GM18498 (cell line): Measurements from ENCODE around the gene SMG9.

ENCODE experiments used
- ATAC-seq: cut with Tn5 transposase; IDR thresholded peaks from one replicate; pipeline ENCODE4 v1.9.1; 2021; ENCODE audit warnings: mild to moderate bottlenecking, moderate library complexity; ENCODE audit not compliant: unreplicated experiment

SMG9 gene

DNA sequence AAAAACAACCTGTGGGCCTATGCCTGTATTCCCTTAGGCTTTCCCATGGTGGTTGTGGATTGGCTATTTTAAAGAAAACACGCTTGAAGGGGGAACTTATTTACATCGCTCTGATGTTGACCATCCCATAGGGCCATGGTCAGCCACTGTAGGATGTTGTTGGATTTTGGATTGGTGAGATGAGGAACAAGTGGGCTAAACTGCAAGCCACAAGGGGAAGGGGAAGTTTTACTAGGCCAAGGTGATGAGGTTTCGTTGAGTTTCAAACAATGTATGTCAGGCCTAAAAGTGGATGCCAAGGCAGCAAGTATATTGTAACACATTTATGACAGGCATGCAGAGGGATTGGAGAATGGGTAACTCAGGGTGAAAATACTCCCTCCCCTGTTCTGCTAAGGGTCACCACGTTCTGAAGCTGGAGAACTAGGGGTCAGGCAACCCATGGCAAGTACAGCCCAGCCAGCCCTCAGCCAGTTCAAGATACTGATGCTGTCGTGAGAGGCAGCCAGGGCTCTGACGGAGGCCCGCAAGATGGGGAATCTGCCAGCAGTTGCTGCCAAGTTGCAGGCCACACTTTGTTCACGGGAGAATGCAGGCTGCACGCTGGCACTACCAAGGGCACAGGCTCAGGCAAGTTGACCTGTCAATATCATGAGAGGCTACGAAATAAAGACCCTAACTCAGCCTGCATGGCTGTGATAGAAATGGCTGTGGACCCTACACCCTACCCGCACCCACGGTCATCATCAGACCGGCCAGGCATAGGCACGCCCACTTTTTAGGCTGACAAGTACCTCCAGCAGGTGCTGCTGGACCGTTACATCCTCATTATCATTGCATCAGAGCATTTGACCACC is 27.8 kb downstream of the SMG9 start:
- ATAC-seq: no peak

DNA sequence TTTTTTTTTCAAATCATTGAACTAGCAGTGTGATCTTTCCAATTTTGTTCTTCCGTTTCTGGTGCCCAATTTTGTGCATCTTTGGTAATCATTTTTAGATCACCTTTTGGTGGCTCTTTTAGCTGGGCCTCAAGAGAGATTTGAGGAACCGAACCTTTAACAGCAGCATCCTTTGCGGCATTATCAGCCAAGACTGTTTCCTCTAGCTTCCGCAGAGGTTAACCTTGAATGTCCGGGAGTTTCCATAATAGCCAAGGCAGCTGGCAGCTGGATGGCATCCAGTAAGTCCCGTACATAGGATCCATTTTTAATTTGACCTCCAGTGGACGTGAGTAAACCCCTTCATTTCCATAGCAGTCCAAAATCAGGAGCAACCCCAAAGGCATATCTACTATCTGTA is 29.3 kb downstream of the SMG9 start:
- ATAC-seq: no peak

DNA sequence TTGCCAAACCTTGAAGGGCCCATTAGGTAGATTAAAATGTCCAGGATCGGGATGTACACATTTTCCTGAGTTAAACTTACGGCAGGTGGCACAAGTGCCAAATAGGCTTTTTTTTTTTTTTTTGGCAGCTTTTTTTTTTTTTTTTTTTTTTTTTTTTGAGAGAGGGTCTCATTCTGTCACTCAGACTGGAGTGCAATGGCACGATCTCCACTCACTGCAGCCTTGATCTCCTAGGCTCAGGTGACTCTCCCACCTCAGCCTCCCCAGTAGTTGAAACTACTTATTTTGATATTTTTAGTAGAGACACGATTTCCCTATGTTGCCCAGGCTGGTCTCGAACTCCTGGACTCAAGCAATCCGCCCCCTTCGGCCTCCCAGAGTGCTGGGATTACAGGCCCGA is 29.9 kb downstream of the SMG9 start:
- no peak for ATAC-seq

DNA sequence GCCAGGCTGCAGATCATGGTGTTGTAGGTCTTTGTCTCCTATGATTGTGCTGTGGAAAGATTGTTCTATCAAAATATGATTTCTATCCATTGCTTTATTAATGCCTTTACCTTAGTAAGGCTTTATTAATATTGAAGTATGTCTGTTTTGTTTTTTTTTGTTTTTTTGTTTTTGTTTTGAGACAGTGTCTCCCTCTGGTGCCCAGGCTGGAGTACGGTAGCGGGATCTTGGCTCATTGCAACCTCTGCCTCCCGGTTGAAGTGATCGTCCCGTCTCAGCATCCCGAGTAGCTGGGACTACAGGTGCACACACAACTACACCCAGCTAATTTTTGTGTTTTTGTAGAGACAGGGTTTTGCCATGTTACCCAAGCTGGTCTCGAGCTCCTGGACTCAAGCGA is 31.2 kb downstream of the SMG9 start:
- ATAC-seq: no peak

DNA sequence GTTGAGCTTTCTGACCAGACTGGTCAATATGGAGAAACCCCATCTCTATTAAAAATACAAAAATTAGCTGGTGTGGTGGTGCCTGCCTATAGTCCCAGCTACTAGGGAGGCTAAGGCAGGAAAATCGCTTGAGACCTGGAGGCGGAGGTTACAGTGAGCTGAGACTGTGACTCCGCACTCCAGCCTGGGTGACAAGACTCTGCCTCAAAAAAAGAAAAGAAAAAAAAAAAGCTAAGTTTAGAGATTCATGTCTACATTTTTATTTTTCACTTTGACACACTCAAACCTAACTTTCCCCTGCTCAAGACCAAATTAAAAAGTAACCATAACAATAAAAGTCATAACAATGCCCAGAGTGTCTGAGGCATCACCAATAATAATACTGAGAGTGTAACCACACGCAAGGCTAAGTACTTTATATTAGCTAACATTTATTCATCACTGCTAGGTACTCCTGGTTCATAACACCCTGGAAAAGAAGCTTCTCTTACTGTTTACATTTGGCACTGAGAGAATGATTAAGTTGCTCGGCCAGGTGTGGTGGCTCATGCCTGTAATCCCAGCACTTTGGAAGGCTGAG is 33.2 kb downstream of the SMG9 start:
- ATAC-seq: no peak

DNA sequence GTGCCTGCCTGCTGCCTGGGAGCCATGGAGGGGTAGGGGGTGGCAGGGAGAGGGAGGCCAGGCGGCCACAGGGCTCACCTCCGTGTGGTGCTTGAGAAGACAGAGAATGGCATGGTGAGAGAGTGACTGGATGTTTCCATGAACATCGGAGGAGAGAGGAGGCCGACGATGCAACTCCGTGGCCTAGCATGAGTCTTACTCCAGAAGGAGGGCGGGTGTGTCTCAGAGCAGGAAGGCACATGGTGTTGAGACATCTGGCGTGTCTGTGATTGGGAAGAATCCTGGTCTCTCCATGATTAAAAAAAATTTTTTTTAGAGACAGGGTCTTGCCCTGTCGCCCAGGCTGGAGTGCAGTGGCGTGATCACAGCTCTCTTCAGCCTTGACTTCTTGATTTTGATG is 33.8 kb downstream of the SMG9 start:
- no peak for ATAC-seq

DNA sequence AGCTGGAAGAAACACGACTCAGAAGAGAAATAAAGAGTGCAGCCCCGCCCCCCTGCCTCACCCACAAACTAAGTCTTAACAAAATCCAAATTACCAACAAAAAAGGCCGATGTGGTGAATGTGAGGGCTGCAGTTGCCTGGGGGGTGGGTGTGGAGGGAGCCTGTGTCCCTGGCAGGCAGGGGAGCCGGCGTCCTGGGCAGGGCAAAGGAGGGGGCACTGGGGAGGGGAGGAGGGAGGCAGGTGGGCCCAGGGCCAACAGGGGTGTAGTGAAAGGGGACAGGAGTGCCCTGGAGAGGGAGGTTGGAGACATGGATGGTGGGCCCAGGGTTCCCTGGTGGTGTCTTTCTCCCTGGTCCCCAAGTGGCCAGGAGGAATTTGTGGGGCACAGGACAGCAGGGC is 34.8 kb downstream of the SMG9 start:
- no peak for ATAC-seq

DNA sequence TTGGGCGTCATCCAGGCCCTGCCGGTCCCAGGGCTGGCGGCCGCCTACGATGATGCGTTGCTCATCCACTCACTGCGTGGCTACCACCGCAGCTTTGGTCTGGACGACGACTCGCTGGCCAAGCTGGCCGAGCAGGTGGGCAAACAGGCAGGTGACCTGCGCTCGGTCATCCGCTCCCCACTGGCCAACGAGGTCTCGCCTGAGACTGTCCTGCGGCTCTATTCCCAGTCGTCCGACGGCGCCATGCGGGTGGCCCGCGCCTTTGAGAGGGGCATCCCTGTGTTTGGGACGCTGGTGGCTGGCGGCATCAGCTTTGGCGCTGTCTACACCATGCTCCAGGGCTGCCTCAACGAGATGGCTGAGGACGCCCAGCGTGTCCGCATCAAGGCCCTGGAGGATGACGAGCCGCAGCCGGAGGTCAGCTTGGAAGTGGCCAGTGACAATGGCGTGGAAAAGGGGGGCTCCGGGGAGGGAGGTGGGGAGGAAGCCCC is 35.3 kb downstream of the SMG9 start:
- no peak for ATAC-seq

DNA sequence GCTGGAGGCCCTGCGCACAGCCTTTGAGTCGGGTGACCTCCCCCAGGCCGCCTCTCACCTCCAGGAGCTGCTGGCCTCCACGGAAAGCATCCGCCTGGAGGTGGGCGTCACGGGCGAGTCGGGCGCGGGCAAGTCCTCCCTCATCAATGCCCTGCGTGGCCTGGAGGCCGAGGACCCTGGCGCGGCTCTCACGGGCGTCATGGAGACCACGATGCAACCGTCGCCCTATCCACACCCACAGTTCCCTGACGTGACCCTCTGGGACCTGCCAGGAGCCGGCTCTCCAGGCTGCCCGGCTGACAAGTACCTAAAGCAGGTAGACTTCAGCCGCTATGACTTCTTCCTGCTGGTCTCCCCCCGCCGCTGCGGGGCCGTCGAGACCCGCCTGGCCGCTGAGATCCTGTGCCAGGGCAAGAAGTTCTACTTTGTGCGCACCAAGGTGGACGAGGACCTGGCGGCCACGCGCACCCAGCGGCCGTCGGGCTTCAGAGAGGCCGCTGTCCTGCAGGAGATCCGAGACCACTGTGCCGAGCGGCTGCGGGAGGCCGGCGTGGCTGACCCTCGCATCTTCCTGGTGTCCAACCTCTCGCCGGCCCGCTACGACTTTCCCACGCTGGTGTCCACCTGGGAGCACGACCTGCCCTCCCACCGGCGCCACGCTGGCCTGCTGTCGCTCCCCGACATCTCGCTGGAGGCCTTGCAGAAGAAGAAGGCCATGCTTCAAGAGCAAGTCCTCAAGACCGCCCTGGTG is 36.0 kb downstream of the SMG9 start:
- ATAC-seq: no peak

DNA sequence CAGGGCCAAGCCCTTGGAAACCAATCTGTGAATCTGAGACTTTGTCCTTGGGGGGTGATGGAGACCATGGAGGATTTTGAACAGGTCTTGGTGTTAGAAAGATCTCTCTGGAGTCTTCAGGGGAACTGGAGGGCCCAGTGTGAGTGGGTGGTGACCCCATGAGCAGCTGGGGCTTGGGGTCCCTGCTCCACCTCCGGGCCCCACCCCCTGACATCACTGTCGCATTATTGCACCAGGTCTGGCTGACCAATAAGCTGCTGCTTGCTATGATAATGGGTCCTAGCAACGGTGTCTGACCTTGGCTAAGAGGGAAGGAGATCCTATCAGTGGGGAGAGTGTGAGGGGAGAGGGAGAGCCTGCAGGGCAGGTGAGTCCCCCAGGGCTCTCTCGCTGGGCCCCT is 39.0 kb downstream of the SMG9 start, which contains the start of gene IRGC:
Gene IRGC (plus strand): TSS at position 301 of the 400 bp plus-strand sequence. CDS start 2,483 bp downstream, outside the sequence.
- no peak for ATAC-seq

DNA sequence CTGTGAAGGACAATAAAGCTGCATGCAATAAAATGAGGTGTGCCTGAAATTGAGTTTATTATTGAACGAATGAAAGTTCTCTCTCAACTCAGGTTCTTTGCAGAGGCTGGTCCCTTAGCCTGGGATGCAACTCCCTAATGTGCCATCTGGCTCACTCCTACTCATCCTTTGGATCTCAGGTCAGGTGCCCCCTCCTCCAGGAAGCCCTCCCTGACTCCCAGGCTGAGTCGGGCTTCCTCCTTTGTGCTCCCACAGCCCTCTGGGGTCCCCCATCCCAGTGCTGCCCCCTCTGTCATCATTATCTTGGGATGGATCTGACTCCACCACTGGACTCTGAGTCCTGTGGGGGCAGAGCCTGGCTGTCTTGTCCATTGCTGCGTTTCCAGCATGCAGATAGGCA is 41.6 kb downstream of the SMG9 start:
- no peak for ATAC-seq

DNA sequence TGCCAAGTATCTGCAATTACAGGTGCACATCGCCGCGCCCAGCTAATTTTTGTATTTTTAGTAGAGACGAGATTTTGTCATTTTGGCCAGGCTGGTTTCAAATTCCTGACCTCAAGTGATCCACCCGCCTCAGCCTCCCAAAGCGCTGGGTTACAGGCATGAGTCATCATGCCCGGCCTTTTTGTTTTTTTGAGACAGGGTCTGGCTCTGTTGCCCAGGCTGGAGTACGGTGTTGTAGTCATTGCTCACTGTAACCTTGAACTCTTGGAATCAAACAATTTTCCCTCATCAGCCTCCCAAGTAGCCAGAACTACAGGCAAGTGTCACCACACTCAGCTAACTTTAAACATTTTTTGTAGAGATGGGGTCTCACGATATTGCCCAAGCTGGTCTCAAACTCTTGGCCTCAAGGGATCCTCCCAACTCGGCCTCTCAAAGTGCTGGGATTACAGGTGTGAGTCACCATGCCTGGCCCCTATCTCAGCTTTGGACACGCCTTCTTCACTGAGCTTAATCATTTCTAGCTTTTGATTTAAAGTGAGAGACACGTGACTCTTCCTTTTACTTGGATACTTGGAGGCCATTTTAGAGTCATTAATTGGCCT is 42.9 kb downstream of the SMG9 start:
- no peak for ATAC-seq

DNA sequence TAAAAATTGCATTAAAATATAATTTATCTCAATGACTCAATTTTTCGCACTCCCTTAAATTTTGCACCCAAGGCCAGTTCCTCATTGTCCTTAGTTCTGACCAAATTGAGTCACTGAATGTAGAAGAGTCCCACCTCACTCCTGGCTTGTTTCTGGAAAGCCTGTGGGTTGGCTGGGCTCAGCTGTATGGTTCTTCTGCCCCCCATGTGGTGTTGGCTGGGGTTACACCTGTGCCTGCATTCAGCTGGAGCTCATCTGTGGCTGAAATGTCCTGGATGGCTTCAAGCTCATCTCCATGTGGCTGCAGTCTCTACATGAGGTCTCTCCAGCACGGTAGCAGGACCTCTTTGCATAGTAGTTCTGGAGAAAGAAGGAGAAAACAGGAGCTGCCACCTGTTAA is 46.0 kb downstream of the SMG9 start:
- ATAC-seq: no peak

DNA sequence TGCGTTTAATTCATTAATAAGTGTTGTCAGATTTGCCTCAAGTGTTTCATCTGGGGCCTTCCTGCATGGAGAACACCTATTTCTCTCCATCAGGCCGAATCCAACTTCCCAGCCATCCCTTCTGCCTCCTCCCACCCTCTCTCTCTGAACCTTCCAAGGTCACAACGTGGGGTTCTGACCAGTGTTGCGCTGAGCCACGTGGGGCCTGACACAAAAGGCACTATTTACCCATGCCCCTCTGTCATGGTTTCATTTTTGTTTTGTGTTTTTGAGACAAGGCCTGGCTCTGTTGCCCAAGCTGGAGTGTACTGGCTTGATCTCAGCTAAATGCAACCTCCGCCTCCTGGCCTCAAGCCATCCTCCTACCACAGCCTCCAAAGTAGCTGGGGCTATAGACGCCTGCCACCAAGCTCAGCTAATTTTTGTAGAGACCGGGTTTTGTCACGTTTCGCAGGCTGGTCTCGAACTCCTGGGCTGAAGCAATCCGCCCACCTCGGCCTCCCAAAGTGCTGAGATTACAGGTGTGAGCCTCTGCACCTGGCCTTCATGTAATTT is 47.5 kb downstream of the SMG9 start:
- ATAC-seq: no peak

DNA sequence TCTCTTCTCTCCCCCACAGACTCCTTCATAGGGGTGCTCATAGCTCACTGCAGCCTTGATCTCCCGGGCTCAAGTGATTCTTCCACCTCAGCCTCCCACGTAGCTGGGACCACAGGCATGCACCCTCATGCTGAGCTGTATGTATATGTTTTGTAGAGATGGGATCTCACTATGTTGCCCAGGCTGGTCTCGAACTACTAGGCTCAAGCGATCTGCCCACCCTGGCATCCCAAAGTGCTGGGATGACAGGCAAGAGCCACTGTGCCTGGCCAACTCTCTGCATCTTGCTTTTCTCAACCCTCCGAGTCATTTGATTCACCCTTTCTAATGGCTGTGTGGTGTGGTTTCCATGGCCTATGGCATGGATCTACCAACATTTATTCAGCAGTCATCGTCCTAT is 49.0 kb downstream of the SMG9 start:
- no peak for ATAC-seq

DNA sequence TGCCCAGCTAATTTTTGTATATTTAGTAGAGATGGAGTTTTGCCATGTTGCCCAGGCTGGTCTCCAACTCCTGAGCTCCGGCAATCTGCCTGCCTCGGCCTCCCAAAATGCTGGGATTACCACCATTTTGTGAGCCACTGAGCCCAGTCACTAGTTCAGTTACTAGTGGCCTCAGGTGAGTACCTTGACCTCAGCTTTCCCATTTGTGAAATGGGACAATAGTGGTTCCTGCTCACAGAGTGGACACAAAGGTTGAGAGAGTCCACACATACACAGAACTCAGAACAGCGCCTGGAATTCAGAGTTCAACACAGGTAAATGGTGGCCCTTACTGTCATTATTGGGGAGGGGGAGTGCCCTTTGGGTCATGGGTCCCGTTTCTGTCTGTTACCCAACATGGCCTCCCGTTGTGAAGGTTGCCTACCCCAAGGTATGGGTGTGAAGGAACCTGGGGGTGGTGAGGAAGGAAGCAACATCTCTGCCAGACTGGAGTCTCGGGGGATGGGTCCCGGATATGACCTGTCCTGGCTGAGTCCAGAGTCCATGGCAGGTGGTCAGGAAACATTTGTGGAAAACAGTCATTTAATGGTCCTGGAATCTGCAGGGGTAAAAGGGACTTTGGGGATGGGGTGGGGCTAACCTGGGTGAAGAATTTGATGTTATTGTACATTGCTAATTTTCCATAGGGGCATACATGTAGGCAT is 50.6 kb downstream of the SMG9 start:
- ATAC-seq: no peak

DNA sequence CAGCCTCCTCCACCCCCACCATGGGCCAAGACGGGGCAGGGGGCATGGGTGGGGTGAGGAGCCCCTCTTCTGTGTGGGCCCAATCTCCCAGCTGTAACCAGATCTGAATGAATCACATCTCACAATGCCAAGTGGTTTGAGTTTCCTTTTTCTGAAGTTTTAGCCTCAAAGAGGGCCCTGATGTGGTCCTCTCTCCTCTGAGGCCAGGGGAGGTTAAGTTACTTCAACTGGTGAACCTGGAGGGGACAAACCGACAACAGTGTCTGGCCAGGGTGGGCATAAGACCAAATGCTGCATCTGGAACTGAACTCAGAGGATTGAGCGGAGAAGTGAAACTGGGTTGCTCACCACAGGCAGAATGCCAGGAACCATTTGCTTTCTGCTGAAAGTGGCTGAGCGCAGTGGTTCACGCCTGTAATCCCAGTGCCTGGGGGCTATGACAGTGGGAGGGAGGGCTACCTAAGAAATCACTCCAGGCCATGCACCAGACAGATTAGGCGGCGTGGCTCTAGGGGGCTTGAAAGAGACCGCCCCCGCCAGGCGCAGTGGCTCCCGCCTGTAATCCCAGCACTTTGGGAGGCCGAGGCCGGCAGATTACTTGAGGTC is 54.3 kb downstream of the SMG9 start:
- ATAC-seq: peak; percentile 25

DNA sequence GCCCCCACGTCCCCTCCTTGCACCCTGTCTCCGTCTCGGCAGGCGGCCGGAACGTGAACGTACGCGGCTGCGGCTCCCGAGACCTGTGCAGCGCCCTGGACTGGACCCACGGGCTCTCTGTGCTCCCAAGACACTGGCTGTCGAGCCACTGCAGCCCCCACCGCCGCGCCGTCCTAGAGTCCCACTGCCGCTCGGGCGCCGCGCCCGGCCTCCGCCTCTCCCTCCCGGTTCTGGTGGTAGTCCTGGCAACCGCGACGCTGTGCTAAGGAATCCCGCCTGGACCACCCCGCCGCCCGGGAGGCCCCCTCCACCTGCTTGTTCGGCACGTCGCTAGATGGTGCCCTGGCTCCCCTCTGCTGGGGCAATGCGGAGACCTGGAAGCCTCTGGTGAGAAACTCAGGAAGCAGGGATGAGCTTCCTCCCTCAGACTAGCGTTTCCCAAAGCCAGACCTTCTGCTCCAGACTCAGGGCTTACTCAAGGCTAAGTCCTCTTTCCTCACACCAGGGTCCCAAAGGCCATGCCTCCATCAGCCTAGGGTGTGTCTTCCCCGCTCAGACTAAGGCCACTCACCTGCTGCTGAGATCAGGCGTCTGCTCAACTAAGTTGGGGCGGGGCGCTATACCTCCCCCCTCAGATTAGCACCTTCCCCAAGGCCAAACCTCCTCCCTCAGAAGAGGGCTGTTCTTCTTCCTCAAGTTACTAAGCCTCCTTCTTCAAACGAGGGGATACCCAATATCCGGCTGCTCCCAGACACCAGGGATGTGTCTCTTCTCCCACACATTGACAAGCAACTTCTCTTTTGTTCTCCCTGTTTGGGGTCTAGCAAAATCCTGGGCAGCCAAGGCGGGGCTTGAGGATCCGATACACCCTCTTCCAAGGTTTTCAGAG is 55.0 kb downstream of the SMG9 start:
- no peak for ATAC-seq

DNA sequence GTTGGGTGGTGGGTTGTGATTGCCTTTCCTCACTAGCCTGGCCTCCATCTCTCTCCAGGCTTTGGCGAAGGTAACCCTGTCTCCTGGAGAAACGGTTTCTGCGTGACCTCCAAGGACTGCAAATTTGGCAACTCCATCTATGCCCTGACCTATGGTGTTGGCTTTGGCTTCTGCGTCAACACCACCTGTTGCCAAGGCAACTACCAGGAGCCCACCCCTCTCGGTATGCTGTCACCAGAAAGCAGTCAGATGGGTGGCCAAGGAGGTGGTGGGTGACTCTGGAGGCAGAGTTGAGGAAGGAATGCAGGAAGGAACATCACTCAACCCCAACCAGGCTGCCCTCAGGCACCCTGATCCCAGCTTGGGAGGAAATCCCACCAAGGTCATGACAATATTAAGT is 57.5 kb downstream of the SMG9 start:
- no peak for ATAC-seq
